Loucy (cell line): ENCODE measurements around the gene SGO1.

ENCODE experiments used
- H2AFZ ChIP-seq: fragments of 200-600 bp; sonication (generic); 2 replicates; pipeline ENCODE4 v1.6.0; 2016; ENCODE audit warnings: antibody characterized with exemption, mild to moderate bottlenecking, low read length, moderate library complexity
- H3F3A ChIP-seq: fragments of 200-600 bp; 2 replicates; pipeline ENCODE4 v1.6.0; 2016; ENCODE audit warnings: antibody characterized with exemption, low read depth, mild to moderate bottlenecking
- H3K27me3 ChIP-seq: fragments of 200-600 bp; sonication (generic); 2 replicates; pipeline ENCODE4 v1.6.1; 2014; ENCODE audit warnings: low read length, mild to moderate bottlenecking; ENCODE audit not compliant: insufficient read depth, poor library complexity, severe bottlenecking
- H3K36me3 ChIP-seq: fragments of 200-600 bp; sonication (generic); 2 replicates; pipeline ENCODE4 v1.6.1; 2016; ENCODE audit warnings: low read length; ENCODE audit not compliant: insufficient read depth
- H3K4me1 ChIP-seq: fragments of 200-600 bp; sonication (generic); 2 replicates; pipeline ENCODE4 v1.5.1; 2014; ENCODE audit warnings: low read length, mild to moderate bottlenecking; ENCODE audit not compliant: insufficient read depth, poor library complexity, severe bottlenecking
- H3K4me2 ChIP-seq: fragments of 200-600 bp; sonication (generic); 2 replicates; pipeline ENCODE4 v1.6.0; 2014; ENCODE audit warnings: antibody characterized with exemption, low read length, low read depth, mild to moderate bottlenecking; ENCODE audit not compliant: poor library complexity, severe bottlenecking
- H3K4me3 ChIP-seq: fragments of 200-600 bp; sonication (generic); 2 replicates; pipeline ENCODE4 v1.5.1; 2014; ENCODE audit warnings: low read length, mild to moderate bottlenecking, mixed read lengths; ENCODE audit not compliant: poor library complexity, severe bottlenecking
- H3K79me2 ChIP-seq: fragments of 200-600 bp; sonication (generic); 2 replicates; pipeline ENCODE4 v1.6.1; 2014; ENCODE audit warnings: low read length; ENCODE audit not compliant: insufficient read depth
- H3K9ac ChIP-seq: fragments of 200-600 bp; sonication (generic); 2 replicates; pipeline ENCODE4 v1.6.0; 2014; ENCODE audit warnings: mild to moderate bottlenecking, low read depth, low read length, moderate library complexity; ENCODE audit not compliant: poor library complexity, severe bottlenecking
- H3K9me2 ChIP-seq: fragments of 200-600 bp; sonication (generic); replicated peaks from 2 replicates; pipeline ENCODE4 v1.6.1; 2016; ENCODE audit warnings: low read depth, low read length, mixed read lengths
- H3K9me3 ChIP-seq: fragments of 200-600 bp; sonication (generic); 2 replicates; pipeline ENCODE4 v1.6.1; 2014; ENCODE audit warnings: mild to moderate bottlenecking, antibody characterized with exemption, low read length, low read depth; ENCODE audit not compliant: insufficient read depth
- H4K20me1 ChIP-seq: fragments of 200-600 bp; sonication (generic); 2 replicates; pipeline ENCODE4 v1.6.0; 2014; ENCODE audit warnings: antibody characterized with exemption, low read length, mild to moderate bottlenecking; ENCODE audit not compliant: insufficient read depth, poor library complexity, severe bottlenecking
- EZH2phosphoT487 ChIP-seq: fragments of 200-600 bp; IDR thresholded peaks from 2 replicates; pipeline ENCODE4 v1.6.1; 2018; ENCODE audit warnings: antibody characterized with exemption, mild to moderate bottlenecking, moderate library complexity, borderline replicate concordance
- TF ChIP-seq, protein P1 (sequence below): fragments of 200-600 bp; sonication (generic); conservative IDR thresholded peaks from 2 replicates; pipeline ENCODE4 v1.5.1; 2014; ENCODE audit warnings: mild to moderate bottlenecking, antibody characterized with exemption, low read length

The SGO1 gene

DNA sequence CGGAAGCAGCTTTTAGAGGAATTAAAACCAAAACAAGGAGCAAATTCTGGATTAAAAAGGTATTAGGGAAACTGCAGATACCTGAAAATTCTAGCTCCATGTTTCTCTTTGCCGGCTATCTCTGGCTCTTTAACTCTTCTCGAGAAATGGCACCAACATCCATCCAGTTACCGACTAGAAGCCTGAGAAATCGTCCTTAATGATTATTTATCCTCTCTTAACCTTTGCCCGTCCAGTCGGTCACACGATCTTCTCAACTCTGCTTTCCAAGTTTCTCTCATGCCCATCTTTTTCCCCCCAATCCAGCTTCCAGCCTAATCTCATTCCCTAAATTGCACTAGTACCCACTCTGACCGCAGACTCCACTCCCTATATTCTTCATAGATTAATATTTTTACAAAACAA lies 596 bp upstream of the SGO1 start:
- H3K9me3 ChIP-seq = no peaks in the 10 kb centered on the region
- H3K79me2 ChIP-seq = peaks cover 42% of the 10 kb centered on the region
- H3K36me3 ChIP-seq = peaks cover 11% of the 10 kb centered on the region; the same call in 1 of the 2 replicates
- TF ChIP-seq, protein P1, sequence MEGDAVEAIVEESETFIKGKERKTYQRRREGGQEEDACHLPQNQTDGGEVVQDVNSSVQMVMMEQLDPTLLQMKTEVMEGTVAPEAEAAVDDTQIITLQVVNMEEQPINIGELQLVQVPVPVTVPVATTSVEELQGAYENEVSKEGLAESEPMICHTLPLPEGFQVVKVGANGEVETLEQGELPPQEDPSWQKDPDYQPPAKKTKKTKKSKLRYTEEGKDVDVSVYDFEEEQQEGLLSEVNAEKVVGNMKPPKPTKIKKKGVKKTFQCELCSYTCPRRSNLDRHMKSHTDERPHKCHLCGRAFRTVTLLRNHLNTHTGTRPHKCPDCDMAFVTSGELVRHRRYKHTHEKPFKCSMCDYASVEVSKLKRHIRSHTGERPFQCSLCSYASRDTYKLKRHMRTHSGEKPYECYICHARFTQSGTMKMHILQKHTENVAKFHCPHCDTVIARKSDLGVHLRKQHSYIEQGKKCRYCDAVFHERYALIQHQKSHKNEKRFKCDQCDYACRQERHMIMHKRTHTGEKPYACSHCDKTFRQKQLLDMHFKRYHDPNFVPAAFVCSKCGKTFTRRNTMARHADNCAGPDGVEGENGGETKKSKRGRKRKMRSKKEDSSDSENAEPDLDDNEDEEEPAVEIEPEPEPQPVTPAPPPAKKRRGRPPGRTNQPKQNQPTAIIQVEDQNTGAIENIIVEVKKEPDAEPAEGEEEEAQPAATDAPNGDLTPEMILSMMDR = no peak
- TF ChIP-seq EZH2phosphoT487 = no peak
- H2AFZ ChIP-seq = peak overlapping the region; percentile 79
- no peaks in the 10 kb centered on the region for H3F3A ChIP-seq
- H3K4me1 ChIP-seq = peaks cover 30% of the 10 kb centered on the region
- peaks cover 12% of the 10 kb centered on the region for H4K20me1 ChIP-seq
- H3K4me2 ChIP-seq = peak overlapping the region; percentile 95
- H3K27me3 ChIP-seq = no peaks in the 10 kb centered on the region
- H3K9me2 ChIP-seq = no peaks in the 10 kb centered on the region
- H3K9ac ChIP-seq = peak overlapping the region; percentile 90
- peak overlapping the region; percentile 94 for H3K4me3 ChIP-seq

- Histone ChIP-seq H3K9me2 (no peaks in the 10 kb centered on the region), H3K9ac (peak overlapping the region; percentile 90), H3F3A (no peaks in the 10 kb centered on the region), H3K9me3 (no peaks in the 10 kb centered on the region), H3K4me3 (peak overlapping the region; percentile 94), H3K4me1 (peaks cover 35% of the 10 kb centered on the region), H3K36me3 (peaks cover 17% of the 10 kb centered on the region; the same call in 1 of the 2 replicates), H3K79me2 (peaks cover 50% of the 10 kb centered on the region), H3K4me2 (peak overlapping the region; percentile 90), H4K20me1 (peaks cover 15% of the 10 kb centered on the region), H3K27me3 (no peaks in the 10 kb centered on the region), H2AFZ (peak overlapping the region; percentile 93)
- TF ChIP-seq EZH2phosphoT487 = no peak
- TF ChIP-seq, protein P1 = no peak
Observed at GRCh38 chr3:20185331-20185678, 701 bp downstream of the SGO1 start.

DNA sequence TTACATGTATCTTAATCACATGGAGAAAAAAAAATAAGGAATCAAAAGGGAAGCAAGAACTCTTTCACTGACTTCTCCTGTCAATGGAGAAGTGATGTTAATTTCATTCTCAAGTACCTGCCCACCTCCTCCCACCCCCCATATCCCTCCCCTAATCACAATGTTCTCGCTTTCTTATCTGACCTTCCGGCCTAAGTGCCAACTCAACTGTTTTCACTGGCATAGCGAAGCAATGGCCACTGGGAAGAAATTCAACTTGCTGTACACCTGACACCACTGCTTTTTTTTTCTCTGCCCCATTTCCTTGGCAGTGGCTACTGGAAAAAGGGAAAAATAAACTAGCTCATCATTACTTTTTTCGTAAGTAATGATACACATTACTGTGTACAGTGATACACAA lies 3.8 kb downstream of the SGO1 start:
- Histone ChIP-seq H4K20me1 (peaks cover 15% of the 10 kb centered on the region), H3K36me3 (peaks cover 45% of the 10 kb centered on the region; the same call in 1 of the 2 replicates), H3K79me2 (peaks cover 64% of the 10 kb centered on the region), H3F3A (no peaks in the 10 kb centered on the region), H3K9me3 (no peaks in the 10 kb centered on the region), H3K9ac (no peak overlapping the region), H3K27me3 (no peaks in the 10 kb centered on the region), H3K4me3 (peak overlapping the region; percentile 21), H3K4me1 (peaks cover 33% of the 10 kb centered on the region), H3K4me2 (peak overlapping the region; percentile 49), H3K9me2 (no peaks in the 10 kb centered on the region), H2AFZ (no peak overlapping the region)
- TF ChIP-seq, protein P1 = no peak
- TF ChIP-seq EZH2phosphoT487 = no peak
